Activated CD8-positive, alpha-beta memory T cell treated with anti-CD3 and anti-CD28 coated beads, Interleukin-2, amount 50 U/mL, for 4 hours (primary cell): Measurements from ENCODE around the gene UBL3.

Experiments used
- DNase-seq: peaks from one replicate; pipeline ENCODE4 v3.0.0-alpha.2; 2020

Gene UBL3

GRCh38 chr13:29850213-29850898 is at the start of gene UBL3:
Gene UBL3, minus strand, starts transcription at chr13:29850617. Its CDS starts 1,079 bp downstream, at chr13:29849538.
- peak; percentile 95 for DNase-seq

DNA sequence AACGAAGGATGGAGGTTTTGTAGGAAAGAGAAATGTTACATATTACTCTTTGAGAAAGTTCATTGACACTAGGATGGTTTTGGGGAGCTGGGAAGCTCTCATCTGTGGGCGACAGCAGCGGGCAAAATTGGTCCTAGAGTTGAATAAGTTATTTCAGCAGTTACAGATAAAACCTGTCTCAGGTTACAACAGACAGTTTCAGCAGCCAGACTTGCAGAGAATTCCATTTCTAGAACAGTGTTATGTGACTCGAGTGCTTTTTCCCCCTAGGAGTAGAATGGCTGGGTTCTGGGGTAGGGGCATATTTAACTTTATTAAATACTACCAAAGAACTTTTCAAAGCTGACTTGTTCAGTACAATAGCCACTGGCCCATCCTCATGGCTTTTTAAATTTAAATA is 46.7 kb upstream of the UBL3 start:
- DNase-seq: no peak

- DNase-seq: no peak
These were observed 43.0 kb upstream of the UBL3 start for GRCh38 chr13:29893438-29893837.

DNA sequence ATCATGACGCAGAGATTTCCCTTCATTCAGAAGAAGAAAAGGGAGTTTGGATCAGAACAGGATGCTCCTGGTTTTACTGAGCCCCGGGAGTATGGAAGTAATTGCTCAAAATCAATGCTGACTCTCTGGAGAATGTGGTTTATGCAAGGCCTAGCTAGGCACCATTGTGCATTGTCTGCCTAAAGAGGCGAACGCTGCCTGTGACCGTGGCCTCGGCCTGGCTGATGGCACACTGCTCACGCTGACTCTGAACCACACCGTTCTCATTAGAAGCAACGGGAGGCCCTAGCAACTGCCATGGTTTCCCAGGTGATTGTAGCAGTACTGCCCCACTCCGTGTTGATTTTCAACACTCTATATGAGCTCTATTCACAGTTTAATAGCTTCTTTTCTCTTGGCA is 41.7 kb upstream of the UBL3 start:
- no peak for DNase-seq

DNA sequence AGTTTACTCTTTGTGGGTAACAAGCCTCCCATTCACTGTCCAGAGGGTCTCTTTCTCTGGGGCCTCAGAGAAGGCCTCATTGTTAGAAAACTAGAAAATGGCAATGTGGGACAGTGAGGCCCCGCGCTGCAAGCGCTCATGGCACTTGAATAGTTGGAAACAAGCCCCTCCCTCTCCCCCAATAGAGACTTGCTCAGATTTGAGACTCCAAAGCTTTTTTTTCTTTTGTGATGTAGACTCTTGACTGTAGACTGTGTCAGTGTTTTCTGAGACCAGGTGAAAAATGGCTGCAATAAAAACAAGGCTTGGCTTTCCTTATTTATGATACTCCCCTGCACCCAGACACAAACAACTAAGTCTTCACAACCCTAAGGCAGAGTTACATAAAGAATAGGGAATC is 38.7 kb upstream of the UBL3 start:
- DNase-seq: no peak

GRCh38 chr13:29888306-29888705 is 37.9 kb upstream of the UBL3 start:
- DNase-seq: no peak

- no peak for DNase-seq
These were observed 37.3 kb upstream of the UBL3 start for GRCh38 chr13:29887686-29888085.

DNA sequence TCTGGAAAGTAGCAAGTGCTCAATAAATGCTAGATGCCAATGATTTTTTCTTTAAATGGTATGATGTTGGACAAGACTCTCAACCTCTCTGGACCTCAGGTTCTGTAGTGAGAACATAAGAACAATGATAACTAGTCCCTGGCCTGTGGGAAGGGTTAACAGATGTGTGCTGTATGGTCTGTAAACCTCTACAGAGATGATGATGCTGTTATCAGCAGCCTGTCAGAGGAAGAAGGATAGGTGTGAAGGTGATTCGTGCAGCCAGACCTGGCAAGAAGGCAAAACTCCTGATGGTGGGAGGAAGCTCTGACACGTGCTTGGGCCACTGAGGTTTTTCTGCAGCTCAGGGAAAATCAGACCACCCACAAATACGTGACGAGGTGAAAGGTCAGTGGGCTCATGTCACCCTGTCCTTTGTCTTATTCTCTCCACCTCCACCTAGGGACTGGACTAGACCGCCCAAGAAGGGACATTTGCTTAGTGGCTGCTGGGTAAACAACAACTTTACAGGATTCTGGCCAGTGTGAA is 36.7 kb upstream of the UBL3 start:
- no peak for DNase-seq

DNA sequence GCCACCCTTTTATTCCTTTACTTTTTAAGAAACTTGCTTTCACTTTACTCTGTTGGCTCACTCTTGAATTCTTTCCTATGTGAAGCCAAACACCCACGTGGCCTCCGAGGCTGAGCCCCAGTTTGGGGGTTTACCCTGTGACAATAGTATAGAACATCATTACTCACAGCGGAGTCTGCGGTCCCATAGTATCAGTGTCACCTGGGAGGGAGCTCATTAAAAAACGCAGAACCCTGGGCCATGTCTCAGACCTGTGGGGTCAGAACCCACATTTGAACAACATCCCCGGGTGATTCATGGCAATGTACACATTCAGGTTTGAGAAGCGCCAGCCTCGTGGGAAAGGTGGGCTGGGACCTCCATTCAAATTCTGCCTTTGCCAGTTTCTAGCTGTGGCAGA is 36.0 kb upstream of the UBL3 start:
- peak; percentile 42 for DNase-seq

DNA sequence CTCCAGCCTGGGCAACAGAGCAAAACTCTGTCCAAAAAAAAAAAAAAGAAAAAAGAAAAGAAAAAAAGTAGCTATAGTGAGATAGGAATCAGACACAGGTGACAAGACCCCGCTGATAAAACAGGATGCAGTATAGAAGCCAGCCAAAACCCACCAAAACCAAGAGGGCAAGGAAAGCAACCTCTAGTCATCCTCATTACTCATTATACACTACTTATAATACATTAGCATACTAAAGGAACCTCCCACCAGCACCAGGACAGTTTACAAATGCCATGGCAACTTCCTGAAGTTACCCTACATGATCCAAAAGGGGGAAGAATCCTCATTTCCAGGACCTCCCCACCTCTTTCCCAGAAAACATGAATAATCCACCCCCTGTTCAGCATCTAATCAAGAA is 35.6 kb upstream of the UBL3 start:
- no peak for DNase-seq

- no peak for DNase-seq
These were observed 34.4 kb upstream of the UBL3 start for GRCh38 chr13:29884671-29885430.

GRCh38 chr13:29883941-29884518 is 33.6 kb upstream of the UBL3 start:
- DNase-seq: no peak

DNA sequence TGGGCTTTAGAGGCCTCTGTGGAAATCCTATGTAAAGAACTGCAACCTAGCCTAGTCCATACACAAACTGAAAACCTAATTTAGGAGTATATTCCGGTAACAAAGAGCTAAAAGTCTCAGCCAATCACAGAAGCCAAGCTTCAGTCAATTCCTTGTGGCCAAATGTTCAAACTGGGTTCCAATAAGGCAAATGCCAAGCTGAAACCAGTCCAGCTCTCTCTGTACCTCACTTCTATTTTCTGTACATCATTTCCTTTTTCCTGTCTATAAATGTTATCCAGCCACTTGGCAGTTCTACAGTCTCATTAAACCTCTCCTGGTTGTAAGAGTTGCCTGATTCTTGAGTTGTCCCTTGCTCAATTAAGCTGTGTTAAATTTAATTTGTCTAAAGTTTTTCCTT is 31.7 kb upstream of the UBL3 start:
- DNase-seq: no peak

- no peak for DNase-seq
These were observed 27.7 kb upstream of the UBL3 start for GRCh38 chr13:29878101-29878500.

DNA sequence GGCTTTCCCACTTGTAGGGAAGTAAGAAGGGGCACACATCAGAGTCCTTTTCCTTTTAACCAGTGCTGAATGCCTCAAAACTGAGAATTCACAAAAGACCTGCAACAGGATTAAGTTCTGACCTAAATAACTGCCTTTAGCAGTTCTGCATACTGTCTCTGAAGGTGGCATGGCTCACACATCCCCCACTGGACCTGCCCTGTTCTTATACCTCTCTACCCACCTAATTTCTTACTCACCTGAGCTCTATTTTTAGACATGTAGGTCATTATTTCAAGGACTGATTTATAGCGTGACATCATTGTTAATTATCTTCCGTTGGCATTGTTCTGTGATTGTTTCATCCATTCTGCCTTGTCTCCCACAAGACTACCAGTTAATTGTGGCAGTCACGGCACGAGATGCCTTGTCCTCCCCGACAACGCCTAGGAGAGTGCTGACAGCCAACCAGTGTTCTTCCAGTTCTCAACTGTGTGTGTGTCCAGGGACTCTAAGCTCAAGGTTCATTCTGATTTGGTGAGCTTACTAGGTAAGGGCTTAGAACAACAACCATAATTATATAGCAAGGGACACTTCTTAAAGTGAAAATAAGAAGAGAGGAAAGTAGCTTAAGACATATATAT is 27.1 kb upstream of the UBL3 start:
- no peak for DNase-seq

- no peak for DNase-seq
These were observed 25.2 kb upstream of the UBL3 start for GRCh38 chr13:29875646-29876045.

- DNase-seq: no peak
These were observed 18.2 kb upstream of the UBL3 start for GRCh38 chr13:29868581-29868980.

DNA sequence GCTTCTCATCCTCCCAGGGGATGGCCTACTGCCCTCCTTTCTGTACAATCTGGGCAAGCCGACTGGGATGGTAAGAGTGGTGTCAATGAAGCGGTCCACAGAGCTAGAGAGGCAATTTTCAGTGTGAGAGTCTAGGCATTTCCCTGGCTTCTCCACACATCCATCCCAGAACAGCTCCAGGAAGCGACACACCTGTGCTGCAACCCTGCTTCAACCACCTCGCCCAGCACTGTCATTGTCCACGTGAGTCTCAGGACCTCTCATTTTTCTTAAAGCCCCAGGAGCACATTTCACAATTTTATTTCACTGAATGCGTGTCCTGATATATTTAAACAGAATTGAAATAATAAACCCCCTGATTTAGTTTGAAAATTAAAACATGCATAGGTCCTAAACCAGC is 15.5 kb upstream of the UBL3 start:
- no peak for DNase-seq

GRCh38 chr13:29861694-29862110 is 11.3 kb upstream of the UBL3 start:
- no peak for DNase-seq

DNA sequence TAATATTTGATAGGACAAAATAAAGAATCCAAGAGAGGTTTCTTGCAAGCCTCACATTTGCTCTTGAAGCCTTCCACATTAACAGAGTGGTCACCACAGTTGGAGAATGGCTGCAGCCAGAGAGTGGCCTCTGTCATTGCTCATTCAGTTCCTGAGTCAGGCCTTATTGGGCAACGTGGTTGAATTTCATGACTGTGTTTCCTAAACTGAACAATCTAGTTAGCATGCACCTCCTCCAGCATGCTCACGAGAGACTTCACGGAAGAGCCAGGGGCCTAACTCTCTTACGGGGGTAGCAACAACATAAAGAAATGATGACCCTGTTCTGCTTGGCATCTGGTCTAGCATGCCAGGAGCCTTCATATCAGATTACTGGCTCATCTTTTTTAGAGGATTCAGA is 9.6 kb upstream of the UBL3 start:
- no peak for DNase-seq

DNA sequence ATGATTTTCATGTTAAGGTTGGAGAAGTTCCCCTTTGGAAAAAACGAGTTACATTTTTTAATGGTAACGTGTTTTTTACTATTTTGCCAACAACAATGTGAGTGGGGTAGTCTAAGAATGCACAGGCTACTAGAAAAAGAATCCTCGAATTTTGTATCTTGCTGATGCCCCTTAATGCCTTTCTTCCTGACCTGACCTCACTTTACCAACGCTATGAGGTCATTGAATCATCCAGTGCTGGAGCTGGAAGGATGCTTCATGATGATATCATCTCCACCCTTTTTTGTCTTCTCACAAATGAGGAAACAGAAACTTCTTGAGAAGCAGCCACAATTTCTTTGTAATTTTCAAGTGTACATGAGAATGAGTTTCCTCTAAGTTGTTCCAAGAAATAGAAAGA is 8.2 kb upstream of the UBL3 start:
- no peak for DNase-seq

GRCh38 chr13:29858231-29858630 is 7.8 kb upstream of the UBL3 start:
- no peak for DNase-seq

- no peak for DNase-seq
These were observed 6.7 kb upstream of the UBL3 start for GRCh38 chr13:29857085-29857484.

DNA sequence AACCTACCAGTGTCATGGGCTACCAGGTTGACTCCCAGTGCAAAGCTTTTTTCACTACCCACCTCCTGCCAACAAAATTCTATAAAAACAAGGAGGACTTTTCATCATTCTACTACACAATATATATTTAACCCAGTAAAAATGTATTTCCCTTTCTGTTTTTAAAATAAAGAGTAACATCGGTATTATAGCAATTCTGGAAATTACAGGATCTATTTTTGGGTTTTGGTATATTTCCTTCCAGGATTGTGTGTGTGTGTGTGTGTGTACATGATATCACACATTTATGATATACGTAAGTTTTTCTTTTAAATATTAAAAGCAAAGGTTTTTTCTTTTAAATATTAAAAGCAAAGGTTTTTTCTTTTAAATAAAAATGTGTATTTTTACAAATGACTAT is 6.0 kb upstream of the UBL3 start:
- DNase-seq: no peak
